HG03108 (cell line): Measurements from ENCODE around the gene UCK2.
"Not testable (repeated sequence)": the region's sequence is repeated elsewhere in the genome, so short reads cannot be mapped to it uniquely, and the experiment has no call there.

Experiments used
- ATAC-seq: cut with Tn5 transposase; IDR thresholded peaks from one replicate; pipeline ENCODE4 v1.9.1; 2021; ENCODE audit warnings: moderate library complexity; ENCODE audit not compliant: unreplicated experiment

The UCK2 gene

DNA sequence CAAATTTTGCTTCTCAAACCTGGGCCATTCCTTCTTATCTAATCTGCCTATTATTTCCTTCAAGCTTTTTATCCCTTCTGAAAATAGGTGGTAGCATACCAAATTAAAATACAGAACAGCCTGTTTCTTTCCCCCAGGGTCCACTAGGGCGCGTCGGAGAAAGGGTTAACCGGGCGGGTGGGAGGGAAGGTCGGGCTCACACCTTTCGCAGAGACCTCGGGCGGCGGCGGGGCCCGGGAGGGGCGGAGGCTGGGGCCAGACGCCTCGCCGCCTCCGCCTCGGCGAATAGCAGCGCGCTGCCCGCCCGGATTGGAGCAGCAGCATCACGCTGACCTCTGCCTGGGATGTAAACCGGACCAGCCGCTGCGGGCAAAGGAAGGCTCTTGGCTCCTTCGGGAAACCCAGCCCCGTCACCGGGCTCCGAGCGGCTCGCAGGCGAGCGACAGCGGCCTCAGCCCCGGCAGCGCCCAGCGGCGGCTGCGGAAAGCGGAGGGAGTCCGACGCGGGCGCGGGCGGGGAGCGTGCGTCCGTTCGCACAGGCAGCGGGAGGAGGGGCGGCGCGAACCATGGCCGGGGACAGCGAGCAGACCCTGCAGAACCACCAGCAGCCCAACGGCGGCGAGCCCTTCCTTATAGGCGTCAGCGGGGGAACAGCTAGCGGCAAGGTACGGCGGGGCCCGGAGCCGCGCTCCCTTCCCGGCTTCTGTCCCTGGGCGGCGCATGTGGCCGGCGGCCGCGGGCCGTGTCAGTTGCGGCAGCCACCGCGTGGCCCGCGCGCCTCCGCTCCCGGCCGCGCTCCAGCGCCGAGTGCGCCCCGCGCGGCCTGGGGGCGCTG, at the start of gene UCK2:
UCK2 (plus strand) TSS at position 347 of the 835 bp plus-strand sequence; CDS start at position 567, 220 bp downstream.
- ATAC-seq, result peak; percentile 57

DNA sequence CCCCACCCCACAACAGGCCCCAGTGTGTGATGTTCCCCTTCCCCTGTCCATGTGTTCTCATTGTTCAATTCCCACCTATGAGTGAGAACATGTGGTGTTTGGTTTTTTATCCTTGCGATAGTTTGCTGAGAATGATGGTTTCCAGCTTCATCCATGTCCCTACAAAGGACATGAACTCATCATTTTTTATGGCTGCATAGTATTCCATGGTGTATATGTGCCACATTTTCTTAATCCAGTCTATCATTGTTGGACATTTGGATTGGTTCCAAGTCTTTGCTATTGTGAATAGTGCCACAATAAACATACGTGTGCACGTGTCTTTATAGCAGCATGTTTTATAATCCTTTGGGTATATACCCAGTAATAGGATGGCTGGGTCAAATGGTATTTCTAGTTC, 49.2 kb upstream of the UCK2 start:
- not testable (repeated sequence) for ATAC-seq

DNA sequence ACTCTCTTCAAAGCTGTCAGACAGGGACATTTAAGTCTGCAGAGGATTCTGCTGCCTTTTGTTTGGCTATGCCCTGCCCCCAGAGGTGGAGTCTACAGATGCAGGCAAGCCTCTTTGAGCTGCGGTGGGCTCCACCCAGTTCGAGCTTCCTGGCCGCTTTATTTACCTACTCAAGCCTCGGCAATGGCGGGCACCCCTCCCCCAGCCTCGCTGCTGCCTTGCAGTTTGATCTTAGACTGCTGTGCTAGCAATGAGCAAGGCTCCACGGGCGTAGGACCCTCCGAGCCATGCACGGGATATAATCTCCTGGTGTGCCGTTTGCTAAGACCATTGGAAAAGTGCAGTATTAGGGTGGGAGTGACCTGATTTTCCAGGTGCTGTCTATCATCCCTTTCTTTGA, 43.9 kb upstream of the UCK2 start:
- ATAC-seq, result not testable (repeated sequence)

DNA sequence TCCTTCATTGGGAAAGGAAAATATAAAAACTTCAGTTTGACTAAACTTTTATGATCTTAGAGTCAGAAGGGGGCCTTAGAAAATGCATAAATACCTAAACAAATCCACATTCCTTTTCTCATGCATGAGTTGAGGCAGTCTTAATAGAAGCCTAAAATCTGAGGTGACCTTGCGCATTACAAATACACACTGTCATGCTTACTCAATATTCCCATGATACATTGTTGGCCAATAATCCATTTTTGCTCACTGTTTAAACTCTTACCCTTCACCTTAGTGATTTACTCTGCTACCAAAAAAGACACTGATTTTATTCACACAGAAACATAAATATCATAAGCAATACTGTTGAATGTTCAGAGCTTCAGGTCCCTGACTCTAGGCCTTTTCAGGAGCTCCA, 39.7 kb upstream of the UCK2 start:
- ATAC-seq, result no peak

DNA sequence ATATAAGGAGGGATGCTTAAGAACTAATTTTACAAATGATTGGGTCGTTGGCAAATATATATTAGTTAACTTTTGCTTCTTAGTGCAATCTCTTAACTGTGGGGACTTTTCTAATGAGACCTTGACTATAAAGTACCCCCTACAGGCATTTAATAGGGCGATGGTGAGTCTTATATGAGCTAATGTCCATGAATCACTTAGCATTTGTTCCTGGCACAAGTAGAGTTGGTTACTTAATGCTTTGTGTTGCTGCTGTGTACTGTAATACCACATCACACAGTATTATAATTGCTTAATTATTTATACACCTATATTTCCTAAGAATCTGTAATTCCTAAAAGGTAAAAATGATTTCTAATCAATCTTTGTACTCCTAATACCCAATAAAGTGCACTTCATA, 33.5 kb upstream of the UCK2 start:
- ATAC-seq, result no peak

DNA sequence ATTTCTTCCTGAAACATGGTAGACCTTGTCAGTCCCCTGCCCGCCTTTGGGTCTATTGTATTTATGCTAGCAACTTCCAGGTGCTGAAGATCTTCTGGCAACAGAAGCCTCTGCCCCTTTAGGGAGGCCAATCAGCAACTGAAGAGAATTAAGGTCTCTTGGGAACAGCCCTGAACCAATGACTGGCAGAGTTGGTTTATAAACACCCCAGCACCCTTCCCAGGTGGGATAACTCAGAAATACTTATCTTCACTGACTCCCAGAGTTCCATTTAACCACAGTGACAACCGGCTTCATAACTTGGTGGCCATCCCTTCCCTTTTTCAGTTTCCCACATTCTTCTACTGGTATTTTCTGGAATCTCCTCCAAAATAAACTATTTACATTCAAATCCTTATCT, 31.5 kb upstream of the UCK2 start:
- ATAC-seq, result no peak

DNA sequence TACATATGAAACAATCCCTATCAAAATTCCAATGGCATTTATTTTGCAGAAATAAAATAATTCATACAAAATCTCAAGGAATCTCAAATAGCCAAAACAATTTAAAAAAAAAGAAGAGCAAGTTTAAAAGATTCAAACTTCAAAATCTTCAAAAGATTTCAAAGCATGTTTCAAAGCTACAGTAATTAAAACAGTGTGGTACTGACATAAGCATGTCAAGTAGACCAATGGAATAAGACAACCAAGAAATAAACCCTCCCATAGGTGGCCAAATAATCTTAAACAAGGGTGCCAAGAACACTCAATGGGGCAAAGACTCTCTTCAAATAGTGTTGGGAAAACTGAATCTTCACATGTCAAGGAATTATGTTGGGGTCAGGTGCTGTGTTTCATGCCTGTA, 28.0 kb upstream of the UCK2 start:
- ATAC-seq, result no peak

DNA sequence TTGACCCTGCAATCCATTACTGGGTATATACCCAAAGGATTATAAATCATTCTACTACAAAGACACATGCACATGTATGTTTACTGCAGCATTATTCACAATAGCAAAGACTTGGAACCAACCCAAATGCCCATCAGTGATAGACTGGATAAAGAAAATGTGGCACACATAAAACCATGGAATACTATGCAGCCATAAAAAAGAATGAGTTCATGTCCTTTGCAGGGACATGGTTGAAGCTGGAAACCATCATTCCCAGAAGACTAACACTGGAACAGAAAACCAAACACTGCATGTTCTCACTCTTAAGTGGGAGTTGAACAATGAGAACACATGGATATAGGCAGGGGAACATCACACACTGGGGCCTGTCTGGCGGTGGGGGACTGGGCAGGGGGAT, 22.9 kb upstream of the UCK2 start:
- not testable (repeated sequence) for ATAC-seq

DNA sequence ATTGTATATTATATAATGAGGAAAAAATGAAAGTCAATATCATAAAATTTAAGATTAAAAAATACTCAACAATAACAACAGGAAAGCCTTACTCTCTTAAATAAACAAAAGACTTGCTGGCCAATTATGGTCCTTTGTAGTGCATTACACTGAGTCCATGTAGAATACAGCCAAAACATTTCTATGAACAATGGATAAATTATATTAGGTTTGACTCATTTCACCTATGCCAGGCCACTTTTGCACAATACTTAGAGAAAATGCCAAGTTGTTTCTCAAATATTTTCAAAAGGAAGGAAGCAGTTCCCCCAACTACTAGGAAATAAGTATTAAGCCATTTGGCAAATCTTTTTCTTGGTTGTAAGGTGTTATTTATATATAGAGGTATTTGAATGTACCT, 19.8 kb upstream of the UCK2 start:
- no peak for ATAC-seq

DNA sequence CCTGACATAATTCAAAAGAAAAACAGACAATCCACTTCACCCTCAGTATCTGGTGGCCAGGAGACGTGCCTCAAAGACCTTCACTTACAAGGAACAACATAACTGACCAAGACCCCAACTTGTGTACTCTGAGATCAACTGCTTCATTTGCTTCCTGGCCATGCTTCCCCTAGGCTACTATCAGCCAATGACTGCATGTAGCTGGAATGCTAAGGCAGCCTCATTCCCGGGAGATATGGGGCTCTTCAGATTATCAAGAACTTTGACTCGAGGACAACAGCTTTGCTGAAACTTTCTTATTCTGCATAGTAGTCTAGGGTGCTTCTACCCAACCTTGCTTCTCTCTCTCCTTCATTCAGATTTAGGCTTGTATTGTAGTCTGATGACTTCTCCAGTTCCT, 11.7 kb upstream of the UCK2 start:
- no peak for ATAC-seq

DNA sequence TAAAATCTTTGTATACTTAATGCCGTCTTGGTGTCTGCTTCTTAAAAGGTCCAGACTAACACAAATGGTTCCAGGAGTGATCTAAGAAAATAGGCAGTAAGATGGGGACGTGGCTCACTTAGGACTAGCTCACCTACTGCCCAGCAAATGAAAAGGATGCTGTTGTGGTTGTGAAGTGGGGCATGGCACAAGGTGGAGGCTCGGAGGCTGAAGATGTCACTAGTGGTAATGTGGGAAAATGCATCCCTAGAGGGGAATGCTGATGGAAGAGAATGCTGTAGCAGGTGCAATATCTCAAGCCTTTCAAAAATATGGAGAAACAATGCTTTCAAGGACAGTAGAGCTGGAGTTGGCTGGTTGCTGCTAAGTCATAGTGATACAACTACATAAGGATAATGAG, 11.3 kb upstream of the UCK2 start:
- ATAC-seq, result no peak

DNA sequence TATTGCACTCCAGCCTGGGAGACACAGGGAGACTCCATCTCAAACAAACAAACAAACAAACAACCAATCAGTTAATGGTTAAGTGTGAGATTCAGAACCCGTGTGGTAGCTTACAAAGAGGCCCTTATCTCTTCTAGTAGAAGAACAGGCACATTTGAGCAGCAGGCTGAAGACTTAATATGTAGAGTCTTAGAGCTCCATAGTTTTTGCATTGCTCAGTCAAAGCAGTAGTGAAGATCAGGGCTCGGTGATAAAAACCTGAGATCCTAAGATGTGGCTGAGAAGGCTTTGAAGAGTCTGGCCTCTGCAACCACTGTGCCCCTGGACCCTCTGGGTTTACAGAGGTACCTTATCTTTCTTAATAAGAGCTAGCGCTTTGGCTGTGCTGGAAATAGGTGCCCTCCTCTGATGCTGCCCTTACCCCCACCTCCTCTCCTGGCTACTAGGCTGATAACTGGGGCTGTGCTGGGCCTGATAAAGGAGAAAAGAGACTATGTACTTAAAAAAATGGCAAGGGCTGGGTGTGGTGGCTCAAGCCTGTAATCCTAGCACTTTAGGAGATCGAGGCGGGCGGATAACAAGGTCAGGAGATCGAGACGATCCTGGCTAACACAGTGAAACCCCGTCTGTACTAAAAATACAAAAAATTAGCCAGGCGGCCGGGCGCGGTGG, 10.5 kb upstream of the UCK2 start:
- ATAC-seq, result no peak

DNA sequence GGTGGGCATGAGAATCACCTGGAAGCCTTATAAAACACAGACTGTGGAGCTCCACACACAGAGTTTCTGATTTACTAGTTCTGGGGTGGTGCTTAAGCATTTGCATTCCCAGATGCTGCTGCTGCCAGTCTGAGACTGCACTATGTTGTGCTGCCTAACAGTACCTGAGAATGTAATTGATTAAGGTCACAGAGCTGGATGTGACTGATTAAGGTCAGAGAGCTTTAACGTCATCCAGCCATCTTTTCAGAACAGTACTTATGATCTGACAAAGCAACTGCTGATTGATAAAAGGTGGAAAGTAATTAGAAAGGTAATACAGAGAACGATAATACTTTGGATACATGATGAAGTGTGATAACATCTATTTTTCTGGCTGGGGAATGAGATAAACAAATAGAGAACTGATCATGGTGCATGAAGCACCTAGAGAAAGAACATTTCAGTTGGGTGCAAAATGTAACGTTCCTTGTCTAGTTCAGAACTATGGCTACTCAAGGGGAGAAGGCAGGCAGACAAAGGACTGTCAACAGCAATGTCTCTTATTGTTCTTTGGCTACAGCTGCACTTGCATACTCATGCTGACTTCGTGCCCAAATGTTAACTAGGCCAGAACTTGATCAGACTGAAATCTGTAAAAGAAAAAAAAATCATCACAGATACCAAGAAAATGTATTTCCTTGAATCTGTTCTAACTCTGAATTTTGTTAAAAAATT, 3.7 kb upstream of the UCK2 start:
- no peak for ATAC-seq

DNA sequence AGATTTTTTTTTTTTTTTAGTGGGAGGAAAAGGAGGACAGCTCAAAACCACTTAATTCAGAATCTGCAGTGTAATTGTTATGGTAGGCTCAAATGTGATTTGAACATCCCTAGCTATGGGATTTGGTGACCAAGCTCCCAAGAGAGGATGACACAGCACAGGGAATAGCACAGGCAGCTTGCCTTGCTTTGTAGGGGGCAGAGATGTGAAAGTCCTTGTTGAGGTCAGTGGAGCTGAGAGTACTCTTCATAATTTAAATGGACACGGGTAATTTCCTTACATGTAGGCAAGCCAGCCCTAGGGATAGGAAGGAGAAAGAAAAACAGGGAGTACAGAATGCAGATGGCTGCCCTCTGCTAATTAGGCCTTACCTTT, 3.2 kb upstream of the UCK2 start:
- no peak for ATAC-seq

DNA sequence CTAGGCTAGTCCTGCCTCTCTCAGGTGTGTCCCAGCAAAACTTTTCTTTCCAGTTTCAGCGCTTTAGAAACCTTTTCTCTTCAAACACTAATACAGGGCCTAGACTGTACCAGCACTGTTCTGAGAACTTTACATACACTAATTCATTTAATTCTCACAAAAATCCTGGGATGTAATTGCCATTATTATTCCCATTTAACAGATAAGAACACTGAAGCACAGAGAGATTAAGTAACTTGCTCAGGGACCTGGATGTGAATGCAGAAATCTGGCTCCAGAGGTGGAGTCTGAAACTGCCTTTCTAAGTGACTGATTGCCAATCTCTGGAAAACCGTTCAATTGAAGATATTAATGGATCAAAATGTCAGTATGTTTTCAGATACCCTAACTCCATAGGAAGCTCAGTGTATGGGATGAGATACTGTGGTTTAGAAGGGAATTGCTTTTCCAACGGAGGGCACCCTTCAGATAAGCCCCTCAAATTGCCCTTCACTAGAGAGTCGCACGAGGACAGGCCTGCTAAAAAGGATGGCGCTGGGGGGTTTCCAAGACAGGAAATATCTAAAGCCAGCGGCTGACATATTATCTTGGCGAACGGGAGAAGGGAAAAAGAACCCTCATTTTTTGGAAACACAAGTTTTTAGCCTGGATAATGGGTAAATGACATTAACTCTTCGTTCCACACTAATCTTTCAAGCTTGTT, 698 bp upstream of the UCK2 start:
- ATAC-seq, result no peak

DNA sequence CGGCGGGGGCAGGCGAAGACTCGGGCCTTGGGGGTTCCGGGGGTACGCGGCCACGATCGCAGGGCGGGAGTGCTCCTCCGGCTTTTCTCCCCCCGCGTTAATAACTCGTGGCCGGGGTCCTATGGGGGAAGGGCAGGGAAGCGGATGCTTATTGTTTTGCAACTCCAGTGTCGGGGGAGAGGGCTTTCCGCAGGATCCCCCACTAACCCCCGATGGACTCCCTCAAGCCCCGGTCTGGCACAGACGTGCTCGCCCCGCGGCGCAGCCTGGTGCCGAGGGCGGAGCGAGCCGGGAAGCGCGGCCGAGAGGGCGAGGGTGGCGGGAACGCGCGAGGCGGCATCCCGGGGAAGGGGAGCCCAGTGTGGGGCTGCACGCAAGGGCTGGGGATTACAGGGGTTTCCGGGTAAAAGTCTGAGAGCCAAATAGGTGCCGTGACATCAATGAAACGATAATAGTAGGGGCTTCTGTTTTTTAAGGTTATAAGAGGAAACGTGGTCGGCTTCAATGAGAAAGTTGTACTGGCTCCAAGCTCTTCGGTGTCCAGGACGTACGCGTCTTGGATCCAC, 772 bp downstream of the UCK2 start:
- peak; percentile 30 for ATAC-seq

DNA sequence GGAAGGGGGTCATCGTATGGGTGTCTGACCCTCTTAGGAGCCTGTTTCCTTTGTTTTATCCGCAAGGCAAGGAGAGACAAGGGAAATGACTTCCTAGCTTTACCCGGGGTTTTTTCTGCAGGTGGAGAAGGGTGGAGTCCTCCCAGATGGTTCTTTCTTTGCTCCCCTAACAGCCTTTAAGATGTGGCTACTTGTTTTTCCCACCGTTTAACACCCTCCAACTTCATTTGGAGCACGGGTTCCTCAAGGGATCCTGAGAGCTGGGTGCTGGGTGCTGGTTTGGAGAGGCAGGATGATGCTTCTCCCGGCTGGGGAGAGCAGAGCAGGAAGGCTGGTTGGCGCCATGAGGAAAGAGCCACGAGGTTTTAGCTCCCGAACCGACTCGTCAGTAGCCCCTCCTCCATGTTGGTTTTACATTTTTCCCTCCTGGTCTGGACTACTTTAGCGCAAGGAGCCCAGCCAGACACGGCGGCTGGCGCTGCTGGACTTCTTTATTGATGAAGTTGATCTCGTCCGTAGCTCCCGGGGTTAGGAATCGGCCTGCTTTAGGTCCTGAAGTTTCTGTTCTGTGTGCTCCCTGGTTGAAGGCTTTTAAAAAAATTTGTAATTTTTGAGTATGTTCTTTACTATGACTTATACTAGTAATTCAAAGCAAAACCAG, 1.4 kb downstream of the UCK2 start:
- no peak for ATAC-seq

DNA sequence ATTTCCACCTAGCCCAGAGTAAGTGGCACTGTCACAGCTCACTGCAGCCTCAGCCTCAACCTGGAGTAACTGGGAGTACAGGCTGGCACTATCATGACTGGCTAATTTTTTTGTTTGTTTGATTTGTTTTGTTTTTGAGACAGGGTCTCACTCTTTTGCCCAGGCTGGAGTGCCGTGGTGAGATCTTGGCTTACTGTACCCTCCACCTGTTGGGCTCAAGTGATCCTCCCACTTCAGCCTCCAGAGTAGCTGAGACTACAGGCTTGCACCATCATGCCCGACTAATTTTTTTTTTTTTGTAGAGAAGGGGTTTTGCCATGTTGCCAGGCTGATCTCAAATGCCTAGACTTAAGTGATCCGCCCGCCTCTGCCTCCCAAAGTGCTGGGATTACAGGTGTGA, 2.5 kb downstream of the UCK2 start:
- no peak for ATAC-seq

DNA sequence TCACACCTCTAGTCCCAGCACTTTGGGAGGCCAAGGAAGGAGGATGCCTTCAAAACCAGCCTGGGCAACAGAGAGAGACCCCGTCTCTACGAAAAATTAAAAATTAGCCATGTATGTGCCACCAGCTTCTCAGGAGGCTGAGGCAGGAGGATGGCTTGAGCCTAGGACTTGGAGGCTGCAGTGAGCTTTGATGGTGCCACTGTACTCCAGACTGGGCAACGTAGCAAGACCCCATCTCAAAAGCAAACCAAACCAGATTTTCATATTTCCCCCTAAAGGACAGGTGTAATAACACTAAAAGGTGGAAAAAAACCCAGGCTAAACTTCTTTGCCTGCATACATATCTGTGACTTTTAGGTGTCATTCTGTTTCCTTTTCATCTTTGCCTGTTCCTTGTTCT, 3.7 kb downstream of the UCK2 start:
- ATAC-seq, result no peak

DNA sequence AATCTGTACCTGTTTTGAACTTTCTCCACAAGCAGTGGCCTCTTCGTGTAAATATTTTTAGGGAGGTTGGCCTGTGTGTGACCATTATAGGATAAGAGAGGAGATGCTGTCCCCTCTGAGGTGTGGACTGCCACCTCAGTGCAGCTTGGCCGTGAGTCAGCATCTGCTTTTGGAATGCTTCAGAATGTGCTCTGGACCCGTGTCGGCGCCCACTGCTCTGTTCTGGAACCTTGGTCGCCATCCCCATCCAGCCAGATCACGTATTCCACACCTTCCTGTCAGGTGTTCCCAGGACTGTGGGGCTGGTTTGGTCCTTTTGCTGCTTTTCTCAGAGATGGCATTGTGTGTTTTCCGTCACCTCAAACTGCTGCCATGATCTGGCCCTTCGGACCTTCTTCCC, 5.5 kb downstream of the UCK2 start:
- ATAC-seq, result no peak
